ENCODE results near the gene FADS3.

DNA sequence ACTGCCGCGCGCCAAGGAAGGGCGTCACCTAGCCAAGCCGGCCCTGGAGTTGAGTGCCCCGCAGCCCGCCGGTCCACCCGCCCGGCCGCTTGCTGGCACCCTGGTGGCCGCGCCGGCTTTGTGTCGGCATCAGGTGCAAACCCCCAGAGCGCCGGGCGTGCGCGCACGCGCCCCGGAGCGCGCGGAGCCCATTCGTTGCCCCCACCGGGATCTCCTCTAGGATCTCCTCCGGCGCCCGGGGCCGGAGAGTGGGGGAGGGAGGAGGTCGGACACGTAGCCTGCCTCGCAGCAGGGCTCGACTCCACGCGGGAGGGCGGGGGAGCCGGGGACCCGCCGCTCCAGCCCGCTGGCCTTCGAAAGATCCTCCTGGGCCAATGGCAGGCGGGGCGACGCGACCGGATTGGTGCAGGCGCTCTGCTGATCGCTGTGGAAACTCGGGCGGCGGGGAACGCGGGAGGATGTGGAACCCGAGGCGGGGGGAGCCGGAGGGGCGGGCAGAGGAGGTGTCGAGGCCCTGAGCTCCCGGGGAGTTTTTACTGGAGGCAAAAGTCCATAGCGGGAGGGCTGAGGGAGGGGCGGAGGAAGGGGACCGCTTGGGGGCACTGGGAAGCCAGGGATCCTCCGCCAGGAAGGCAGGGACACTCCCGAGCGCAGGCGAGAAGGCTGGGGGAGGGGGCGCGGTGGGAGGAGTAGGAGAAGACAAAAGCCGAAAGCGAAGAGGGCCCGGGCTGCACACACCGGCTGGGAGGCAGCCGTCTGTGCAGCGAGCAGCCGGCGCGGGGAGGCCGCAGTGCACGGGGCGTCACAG, 63.6 kb downstream of the FADS3 start, which contains the start of gene FADS2:
- TF ChIP-seq ZNF23 (CRISPR knock-in tag; IDR thresholded peaks at IDR 0.05) (no peak), RERE (CRISPR knock-in tag; IDR thresholded peaks at IDR 0.05; ENCODE audit: borderline replicate concordance) (no peak), ZNF121 (CRISPR knock-in tag; conservative IDR thresholded peaks at IDR 0.05) (no peak), RFX5 (IDR thresholded peaks at IDR 0.05; ENCODE audit: low read depth, low read length) (no peak), PBX2 (CRISPR knock-in tag; IDR thresholded peaks at IDR 0.05; ENCODE audit: low read depth) (no peak), PBX2 (tag; conservative IDR thresholded peaks at IDR 0.05; ENCODE audit: low read depth) (no peak), SNRNP70 (optimal IDR thresholded peaks at IDR 0.05; ENCODE audit: low read depth, low read length) (no peak), STAG1 (CRISPR knock-in tag; IDR thresholded peaks at IDR 0.05; ENCODE audit: borderline replicate concordance) (no peak), PRDM10 (IDR thresholded peaks at IDR 0.05; ENCODE audit: partially characterized antibody) (no peak)
- TF ChIP-seq, protein P1, sequence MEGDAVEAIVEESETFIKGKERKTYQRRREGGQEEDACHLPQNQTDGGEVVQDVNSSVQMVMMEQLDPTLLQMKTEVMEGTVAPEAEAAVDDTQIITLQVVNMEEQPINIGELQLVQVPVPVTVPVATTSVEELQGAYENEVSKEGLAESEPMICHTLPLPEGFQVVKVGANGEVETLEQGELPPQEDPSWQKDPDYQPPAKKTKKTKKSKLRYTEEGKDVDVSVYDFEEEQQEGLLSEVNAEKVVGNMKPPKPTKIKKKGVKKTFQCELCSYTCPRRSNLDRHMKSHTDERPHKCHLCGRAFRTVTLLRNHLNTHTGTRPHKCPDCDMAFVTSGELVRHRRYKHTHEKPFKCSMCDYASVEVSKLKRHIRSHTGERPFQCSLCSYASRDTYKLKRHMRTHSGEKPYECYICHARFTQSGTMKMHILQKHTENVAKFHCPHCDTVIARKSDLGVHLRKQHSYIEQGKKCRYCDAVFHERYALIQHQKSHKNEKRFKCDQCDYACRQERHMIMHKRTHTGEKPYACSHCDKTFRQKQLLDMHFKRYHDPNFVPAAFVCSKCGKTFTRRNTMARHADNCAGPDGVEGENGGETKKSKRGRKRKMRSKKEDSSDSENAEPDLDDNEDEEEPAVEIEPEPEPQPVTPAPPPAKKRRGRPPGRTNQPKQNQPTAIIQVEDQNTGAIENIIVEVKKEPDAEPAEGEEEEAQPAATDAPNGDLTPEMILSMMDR (IDR thresholded peaks at IDR 0.05 in 2 of 3, conservative IDR thresholded peaks at IDR 0.05 in 1 of 3; ENCODE audit: insufficient read depth in 2 of 3, low read depth in 1 of 3, low read length in 3 of 3): no peak
- TF ChIP-seq, protein P2, sequence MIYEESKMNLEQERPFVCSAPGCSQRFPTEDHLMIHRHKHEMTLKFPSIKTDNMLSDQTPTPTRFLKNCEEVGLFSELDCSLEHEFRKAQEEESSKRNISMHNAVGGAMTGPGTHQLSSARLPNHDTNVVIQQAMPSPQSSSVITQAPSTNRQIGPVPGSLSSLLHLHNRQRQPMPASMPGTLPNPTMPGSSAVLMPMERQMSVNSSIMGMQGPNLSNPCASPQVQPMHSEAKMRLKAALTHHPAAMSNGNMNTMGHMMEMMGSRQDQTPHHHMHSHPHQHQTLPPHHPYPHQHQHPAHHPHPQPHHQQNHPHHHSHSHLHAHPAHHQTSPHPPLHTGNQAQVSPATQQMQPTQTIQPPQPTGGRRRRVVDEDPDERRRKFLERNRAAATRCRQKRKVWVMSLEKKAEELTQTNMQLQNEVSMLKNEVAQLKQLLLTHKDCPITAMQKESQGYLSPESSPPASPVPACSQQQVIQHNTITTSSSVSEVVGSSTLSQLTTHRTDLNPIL (CRISPR knock-in tag; IDR thresholded peaks at IDR 0.05): no peak

Measured in K562 (cell line).